Ovary (tissue), 9 donors: ENCODE data around the gene BHLHE23. TPM values are rescaled to one million over a fixed set of nuclear protein-coding genes. Genes with fewer than 3 reads are reported as not detected.

Experiments
- DNase-seq, 5 donors: peaks; one replicate each; pipeline ENCODE4 v3.0.0-alpha.2; 2019 to 2020
- H3K27ac ChIP-seq, 2 donors: fragments of 200-600 bp; one replicate each; pipeline versions ENCODE4 v1.5.1 to v1.8.0; 2019 to 2022
- H3K27me3 ChIP-seq: fragments of 200-600 bp; one replicate; pipeline ENCODE4 v1.8.0; 2022
- H3K36me3 ChIP-seq: fragments of 200-600 bp; sonication (generic); one replicate; pipeline ENCODE4 v1.5.1; 2019
- H3K4me1 ChIP-seq: one replicate; pipeline ENCODE4 v1.8.1; 2013; ENCODE audit warnings: mild to moderate bottlenecking, moderate library complexity; ENCODE audit not compliant: insufficient read depth
- H3K4me3 ChIP-seq: fragments of 200-600 bp; sonication (generic); one replicate; pipeline ENCODE4 v1.5.1; 2017
- H3K9me3 ChIP-seq, 2 donors: fragments of 200-600 bp in 1 of 2; sonication (generic) in 1 of 2; one replicate each; pipeline versions ENCODE4 v1.5.1 to v1.8.1; 2013 to 2019; ENCODE audit warnings: mild to moderate bottlenecking in 1 of 2, moderate library complexity in 1 of 2
- CTCF ChIP-seq, 3 donors: fragments of 450-650 bp in 2 of 3; fragments of 200-600 bp in 1 of 3; IDR thresholded peaks; one replicate each; pipeline versions ENCODE4 v1.5.1 to v1.8.0; 2016 to 2022; ENCODE audit warnings: antibody characterized with exemption in 3 of 3, mild to moderate bottlenecking in 1 of 3
- EP300 ChIP-seq: sonication (generic); formaldehyde crosslinking; IDR thresholded peaks from one replicate; pipeline ENCODE4 v1.6.1; 2017; ENCODE audit warnings: antibody characterized with exemption
- POLR2A ChIP-seq: fragments of 450-650 bp; IDR thresholded peaks from one replicate; pipeline ENCODE4 v1.6.1; 2017; ENCODE audit warnings: antibody characterized with exemption, mild to moderate bottlenecking, moderate library complexity
- WGBS, 3 donors: extraction: QIAGEN DNeasy Blood & Tissue Kit in 1 of 3; methylation state at CpG; one replicate each; pipeline versions ENCODE4 v1.1.5 to v1.1.7; 2013 to 2017; 5-methylcytosine and 5-hydroxymethylcytosine counted together
- intact Hi-C, 4 donors: fragments of 100-400 bp; cut with DNase I; formaldehyde crosslinking; loops; one replicate each; pipeline versions ENCODE4 v1.11.0 to v1.15.1; 2022 to 2023
- polyA plus RNA-seq, 2 donors: library from polyadenylated mRNA; stranded (reverse); fragments of 200-250 nt in 1 of 2; fragments of 350-450 nt in 1 of 2; fragmentation: Illumina TruSeq in 1 of 2; extraction: RNeasy Lipid Tissue Mini Kit (QIAGEN cat#74804) in 1 of 2; gene quantifications; one replicate each; pipeline ENCODE4 v1.2.3, GENCODE V29; 2013 to 2014
- total RNA-seq, 7 donors: library from RNA; depleted of rRNA in 2 of 7; stranded (reverse); fragments of >200 nt in 2 of 7; fragmentation: NEBNext Ultra II Directional in 3 of 7; extraction: Animal tissue kit (Norgen Biotek cat#: 25700) in 3 of 7; gene quantifications; one replicate each; pipeline versions ENCODE4 v1.1.0 to v1.2.4, GENCODE V29; 2016 to 2023
- donor health status: DM: no; HTN: no; CAD: no; lungs with moderate emphysema.
- donor health status: DM: no; HTN: no; CAD: no.
- donor health status: Bipolar disorder and iron deficiency.
- donor health status: DM: yes; HTN: yes; CAD: no.
- donor health status: DM: no; HTN: no; CAD: no.
- donor health status: DM: yes; HTN: yes; CAD: no.

Gene BHLHE23
- total and polyA plus RNA-seq, 9 donors: not detected

GRCh38 chr20:63020681-63021080, 13.9 kb upstream of the BHLHE23 start:
- H3K27me3 ChIP-seq: no peaks in the 10 kb centered on the region
- H3K4me3 ChIP-seq: no peak overlapping the region

GRCh38 chr20:63017826-63018411, 11.2 kb upstream of the BHLHE23 start:
- H3K36me3 ChIP-seq: no peaks in the 10 kb centered on the region
- no peak overlapping the region for H3K4me3 ChIP-seq
- H3K27ac ChIP-seq: no peak overlapping the region
- H3K9me3 ChIP-seq: peaks cover 0 to under 1% of the 10 kb centered on the region in 2 donors
- intact Hi-C loops: no loop called here
- no peaks in the 10 kb centered on the region for H3K27me3 ChIP-seq
- WGBS, 3 donors: 92 to 96% (median 93%) methylated on average over 25 of the region's 25 CpGs
- TF ChIP-seq EP300 (no peak), POLR2A (no peak), CTCF (IDR thresholded peaks at IDR 0.05) (no peak)
- peak in 1 of 5 donors; percentile 25 for DNase-seq
- H3K4me1 ChIP-seq: no peaks in the 10 kb centered on the region

More at GRCh38 chr20:63020681-63021080, 13.9 kb upstream of the BHLHE23 start:
- Histone ChIP-seq H3K4me1 (peaks cover 2% of the 10 kb centered on the region), H3K27ac (no peak overlapping the region), H3K9me3 (no peaks in the 10 kb centered on the region), H3K36me3 (no peaks in the 10 kb centered on the region)
- intact Hi-C loops: no loop called here
- TF ChIP-seq POLR2A (no peak), CTCF (IDR thresholded peaks at IDR 0.05) (no peak), EP300 (no peak)
- 77 to 98% (median 78%) methylated on average over 10 of the region's 10 CpGs for WGBS, 3 donors
- DNase-seq: peak in 1 of 5 donors; percentile 15

- Histone ChIP-seq H3K27ac (no peak overlapping the region), H3K36me3 (no peaks in the 10 kb centered on the region), H3K27me3 (no peaks in the 10 kb centered on the region), H3K4me3 (no peak overlapping the region), H3K4me1 (no peaks in the 10 kb centered on the region), H3K9me3 (peaks cover 0 to 6% of the 10 kb centered on the region in 2 donors)
- peak in 1 of 5 donors; percentile 24 for DNase-seq
- TF ChIP-seq CTCF (IDR thresholded peaks at IDR 0.05) (no peak), EP300 (no peak), POLR2A (no peak)
- 72 to 76% (median 74%) methylated on average over 22 of the region's 22 CpGs for WGBS, 3 donors
- intact Hi-C loops: no loop called here
Observed at GRCh38 chr20:63017076-63017825, 10.5 kb upstream of the BHLHE23 start.

- Histone ChIP-seq H3K9me3 (peaks cover 0 to 6% of the 10 kb centered on the region in 2 donors), H3K4me3 (no peak overlapping the region), H3K4me1 (no peaks in the 10 kb centered on the region), H3K27me3 (no peaks in the 10 kb centered on the region), H3K27ac (no peak overlapping the region), H3K36me3 (no peaks in the 10 kb centered on the region)
- intact Hi-C loops: no loop called here
- 71 to 79% (median 73%) methylated on average over 14 of the region's 14 CpGs for WGBS, 3 donors
- TF ChIP-seq CTCF (IDR thresholded peaks at IDR 0.05) (no peak), EP300 (no peak), POLR2A (no peak)
- no peak for DNase-seq
Observed at GRCh38 chr20:63016514-63017075, 9.8 kb upstream of the BHLHE23 start.
